Bronchial epithelial cell (primary cell): ENCODE data around the gene DYNLT1. TPM values are rescaled to one million over a fixed set of nuclear protein-coding genes. Genes with fewer than 3 reads are reported as not detected.

Experiments used
- DNase-seq: peaks from one replicate; pipeline ENCODE4 v3.0.0-alpha.2; 2010; ENCODE audit warnings: low read depth
- FAIRE-seq: peaks from 2 replicates; lab custom pipeline; 2011; peaks lifted over from hg19 to GRCh38; lab: Jason Lieb, UNC
- H3K27me3 ChIP-seq: 2 replicates; pipeline ENCODE4 v1.5.1; 2011; ENCODE audit warnings: low read length; ENCODE audit not compliant: control insufficient read depth, insufficient read depth
- H3K36me3 ChIP-seq: 2 replicates; pipeline ENCODE4 v1.5.1; 2011; ENCODE audit warnings: low read length; ENCODE audit not compliant: control insufficient read depth, insufficient read depth
- H3K4me3 ChIP-seq: 2 replicates; pipeline ENCODE4 v1.5.1; 2011; ENCODE audit warnings: mild to moderate bottlenecking, low read depth, low read length, control low read depth
- CTCF ChIP-seq: IDR thresholded peaks from 2 replicates; pipeline ENCODE4 v1.5.1; 2011; ENCODE audit warnings: mild to moderate bottlenecking, moderate library complexity, low read length, control low read depth, inconsistent platforms; ENCODE audit not compliant: insufficient read depth, severe bottlenecking
- total RNA-seq: library from RNA; depleted of rRNA; stranded (reverse); fragments of >200 nt; gene quantifications from 2 replicates; pipeline ENCODE4 v1.2.1, GENCODE V29; 2014

DYNLT1 gene
- total RNA-seq: 43.4 and 101 TPM in 2 replicates

GRCh38 chr6:158644231-158645063 is at the start of gene DYNLT1:
Gene DYNLT1, minus strand, starts transcription at chr6:158644743. Its CDS starts 35 bp downstream, at chr6:158644708.
- no peaks in the 10 kb centered on the region for H3K27me3 ChIP-seq
- no peak for TF ChIP-seq CTCF
- peaks cover 5% of the 10 kb centered on the region for H3K36me3 ChIP-seq
- H3K4me3 ChIP-seq: peak within 1 kb of the TSS; percentile 98
- DNase-seq (peak; percentile 72), FAIRE-seq (no peak)

GRCh38 chr6:158688860-158689259 is 44.3 kb upstream of the DYNLT1 start:
- H3K27me3 ChIP-seq: no peaks in the 10 kb centered on the region
- no peak for TF ChIP-seq CTCF
- FAIRE-seq: no peak
- no peaks in the 10 kb centered on the region for H3K36me3 ChIP-seq
- DNase-seq: peak; percentile 80
- H3K4me3 ChIP-seq: no peak overlapping the region

- no peaks in the 10 kb centered on the region for H3K27me3 ChIP-seq
- no peaks in the 10 kb centered on the region for H3K36me3 ChIP-seq
- no peak for TF ChIP-seq CTCF
- DNase-seq (no peak), FAIRE-seq (no peak)
- H3K4me3 ChIP-seq: no peak overlapping the region
Observed at GRCh38 chr6:158687506-158687905, 43.0 kb upstream of the DYNLT1 start.

GRCh38 chr6:158686791-158687381 is 42.3 kb upstream of the DYNLT1 start:
- no peak for DNase-seq

GRCh38 chr6:158686311-158686710 is 41.8 kb upstream of the DYNLT1 start:
- Histone ChIP-seq H3K4me3 (no peak overlapping the region), H3K36me3 (no peaks in the 10 kb centered on the region), H3K27me3 (no peaks in the 10 kb centered on the region)
- DNase-seq (peak; percentile 67), FAIRE-seq (no peak)
- TF ChIP-seq CTCF: no peak

More at GRCh38 chr6:158686791-158687381, 42.3 kb upstream of the DYNLT1 start:
- TF ChIP-seq CTCF: no peak
- Histone ChIP-seq H3K36me3 (no peaks in the 10 kb centered on the region), H3K4me3 (no peak overlapping the region), H3K27me3 (no peaks in the 10 kb centered on the region)
- FAIRE-seq: no peak
